ENCODE data around the gene NACC2.

NACC2 gene

GRCh38 chr9:136026266-136026942, 68.7 kb downstream of the NACC2 start:
- TF ChIP-seq EZH2phosphoT487 (IDR thresholded peaks at IDR 0.05; ENCODE audit: low read depth) (no peak), CTCF (IDR thresholded peaks at IDR 0.05; ENCODE audit: low read depth, low read length) (no peak)
- Histone ChIP-seq H4K20me1 (ENCODE audit: insufficient read depth, low read length) (no peaks in the 10 kb centered on the region), H3K4me1 (ENCODE audit: low read length) (no peaks in the 10 kb centered on the region), H3K9me3 (ENCODE audit: insufficient read depth, low read length) (no peaks in the 10 kb centered on the region), H3K27ac (ENCODE audit: low read length) (no peak overlapping the region), H3K27me3 (ENCODE audit: low read depth, low read length) (no peaks in the 10 kb centered on the region), H3K4me2 (ENCODE audit: low read length) (no peak overlapping the region), H3K4me3 (ENCODE audit: low read length) (no peak overlapping the region), H2AFZ (ENCODE audit: low read depth, low read length) (no peak overlapping the region), H3K79me2 (ENCODE audit: low read length) (no peaks in the 10 kb centered on the region), H3K36me3 (replicated peaks; ENCODE audit: low read depth, low read length) (no peaks in the 10 kb centered on the region), H3K9ac (ENCODE audit: low read length) (no peak overlapping the region)

- Histone ChIP-seq H3K4me2 (ENCODE audit: low read length) (no peak overlapping the region), H3K4me3 (ENCODE audit: low read length) (no peak overlapping the region), H3K27ac (ENCODE audit: low read length) (no peak overlapping the region), H3K27me3 (ENCODE audit: low read depth, low read length) (no peaks in the 10 kb centered on the region), H3K9me3 (ENCODE audit: insufficient read depth, low read length) (no peaks in the 10 kb centered on the region), H3K79me2 (ENCODE audit: low read length) (no peaks in the 10 kb centered on the region), H2AFZ (ENCODE audit: low read depth, low read length) (no peak overlapping the region), H3K36me3 (replicated peaks; ENCODE audit: low read depth, low read length) (no peaks in the 10 kb centered on the region), H3K4me1 (ENCODE audit: low read length) (no peaks in the 10 kb centered on the region), H3K9ac (ENCODE audit: low read length) (no peak overlapping the region), H4K20me1 (ENCODE audit: insufficient read depth, low read length) (no peaks in the 10 kb centered on the region)
- TF ChIP-seq CTCF (IDR thresholded peaks at IDR 0.05; ENCODE audit: low read depth, low read length) (no peak), EZH2phosphoT487 (IDR thresholded peaks at IDR 0.05; ENCODE audit: low read depth) (no peak)
These were observed 69.6 kb downstream of the NACC2 start for GRCh38 chr9:136025481-136025880.

- Histone ChIP-seq H4K20me1 (ENCODE audit: insufficient read depth, low read length) (no peaks in the 10 kb centered on the region), H3K36me3 (replicated peaks; ENCODE audit: low read depth, low read length) (no peaks in the 10 kb centered on the region), H3K9ac (ENCODE audit: low read length) (no peak overlapping the region), H3K4me3 (ENCODE audit: low read length) (no peak overlapping the region), H3K9me3 (ENCODE audit: insufficient read depth, low read length) (no peaks in the 10 kb centered on the region), H3K4me2 (ENCODE audit: low read length) (no peak overlapping the region), H2AFZ (ENCODE audit: low read depth, low read length) (no peak overlapping the region), H3K27me3 (ENCODE audit: low read depth, low read length) (no peaks in the 10 kb centered on the region), H3K79me2 (ENCODE audit: low read length) (no peaks in the 10 kb centered on the region), H3K4me1 (ENCODE audit: low read length) (no peaks in the 10 kb centered on the region), H3K27ac (ENCODE audit: low read length) (no peak overlapping the region)
- TF ChIP-seq CTCF (IDR thresholded peaks at IDR 0.05; ENCODE audit: low read depth, low read length), result no peak
- no peak for TF ChIP-seq EZH2phosphoT487 (IDR thresholded peaks at IDR 0.05; ENCODE audit: low read depth)
These were observed 70.3 kb downstream of the NACC2 start for GRCh38 chr9:136024696-136025316.

- no peaks in the 10 kb centered on the region for H3K79me2 ChIP-seq (ENCODE audit: low read length)
- no peak overlapping the region for H3K27ac ChIP-seq (ENCODE audit: low read length)
- no peak overlapping the region for H2AFZ ChIP-seq (ENCODE audit: low read depth, low read length)
- no peak overlapping the region for H3K9ac ChIP-seq (ENCODE audit: low read length)
- H3K9me3 ChIP-seq (ENCODE audit: insufficient read depth, low read length), result no peaks in the 10 kb centered on the region
- H3K4me2 ChIP-seq (ENCODE audit: low read length), result no peak overlapping the region
- no peaks in the 10 kb centered on the region for H4K20me1 ChIP-seq (ENCODE audit: insufficient read depth, low read length)
- TF ChIP-seq CTCF (IDR thresholded peaks at IDR 0.05; ENCODE audit: low read depth, low read length) (no peak), EZH2phosphoT487 (IDR thresholded peaks at IDR 0.05; ENCODE audit: low read depth) (no peak)
- no peaks in the 10 kb centered on the region for H3K27me3 ChIP-seq (ENCODE audit: low read depth, low read length)
- no peaks in the 10 kb centered on the region for H3K4me1 ChIP-seq (ENCODE audit: low read length)
- H3K4me3 ChIP-seq (ENCODE audit: low read length), result no peak overlapping the region
- H3K36me3 ChIP-seq (replicated peaks; ENCODE audit: low read depth, low read length), result no peaks in the 10 kb centered on the region
These were observed 70.8 kb downstream of the NACC2 start for GRCh38 chr9:136024286-136024685.

Measured in OCI-LY3 (cell line).